HCT116 (cell line): Measurements from ENCODE around the gene BAIAP2. TPM values are rescaled to one million over a fixed set of nuclear protein-coding genes. Genes with fewer than 3 reads are reported as not detected.

Experiments used
- ATAC-seq: fragments of 200-7000 bp; cut with Tn5 transposase; 2 replicates; pipeline ENCODE4 v1.9.1; 2020; ENCODE audit warnings: mild to moderate bottlenecking, moderate library complexity
- BruUV-seq: library from RNA; stranded (reverse); fragments of 400-500 nt; replicated peaks from 2 replicates; lab custom pipeline; 2021; lab: Mats Ljungman, UMichigan
- CTCF ChIA-PET: fragments of 300-600 bp; sonication (Branson Sonifier 250); formaldehyde crosslinking; loops from one replicate; lab custom pipeline; 2021; ENCODE audit warnings: antibody characterized with exemption; lab: Charles Lee
- POLR2A ChIA-PET: fragments of 300-600, 350-600 bp; sonication (Branson Sonifier 250); formaldehyde crosslinking; loops from one replicate; lab custom pipeline; 2021; ENCODE audit warnings: antibody characterized with exemption; lab: Charles Lee
- RAD21 ChIA-PET, 2 experiments: fragments of 300-600 bp; sonication (Branson Sonifier 250); formaldehyde crosslinking; loops; one replicate each; lab custom pipeline; 2023; ENCODE audit warnings: low total read pairs in 2 of 2; ENCODE audit not compliant: uncharacterized antibody in 2 of 2, unreplicated experiment in 2 of 2, low non-redundant PET in 1 of 2; lab: Charles Lee
- DNase-seq: peaks from one replicate; pipeline ENCODE4 v3.0.0-alpha.2; 2010; ENCODE audit warnings: low read depth, low spot score
- H2AFZ ChIP-seq: fragments of 200-600 bp; shearing (Covaris generic), sonication (generic); 2 replicates; pipeline ENCODE4 v1.6.1; 2017; ENCODE audit warnings: low read depth, mixed run types, mixed read lengths, antibody characterized with exemption, low read length; ENCODE audit not compliant: poor library complexity, severe bottlenecking
- H3K27ac ChIP-seq: 2 replicates; pipeline ENCODE4 v1.5.1; 2012; ENCODE audit warnings: low read depth, low read length
- H3K27me3 ChIP-seq: fragments of 200-600 bp; sonication (generic); 2 replicates; pipeline ENCODE4 v1.6.1; 2016; ENCODE audit warnings: mixed run types, low read length, mixed read lengths; ENCODE audit not compliant: insufficient read depth
- H3K36me3 ChIP-seq, 2 experiments: fragments of 200-500 bp in 1 of 2; fragments of 200-600 bp in 1 of 2; sonication (Bioruptor generic) in 1 of 2; sonication (generic) in 1 of 2; 2 replicates each; pipeline versions ENCODE4 v1.5.1 to v1.6.1; 2014 to 2016; ENCODE audit warnings: low read length in 2 of 2, inconsistent platforms in 1 of 2, mixed read lengths in 1 of 2, mixed run types in 1 of 2; ENCODE audit not compliant: insufficient read depth in 2 of 2, control insufficient read depth in 1 of 2
- H3K4me1 ChIP-seq, 2 experiments: fragments of 200-600 bp in 1 of 2; sonication (generic) in 1 of 2; 2 replicates each; pipeline versions ENCODE4 v1.5.1 to v1.6.1; 2012 to 2017; ENCODE audit warnings: low read length in 2 of 2, inconsistent platforms in 1 of 2, mild to moderate bottlenecking in 1 of 2, mixed read lengths in 1 of 2, mixed run types in 1 of 2, moderate library complexity in 1 of 2; ENCODE audit not compliant: insufficient read depth in 2 of 2, control insufficient read depth in 1 of 2
- H3K4me2 ChIP-seq: fragments of 200-600 bp; sonication (generic); 2 replicates; pipeline ENCODE4 v1.6.1; 2017; ENCODE audit warnings: mixed run types, low read length, mixed read lengths
- H3K4me3 ChIP-seq, 2 experiments: fragments of 200-600 bp in 1 of 2; sonication (generic) in 1 of 2; replicated peaks in 1 of 2; 2 replicates each; pipeline ENCODE4 v1.5.1; 2011 to 2016; ENCODE audit warnings: low read length in 2 of 2, control low read depth in 1 of 2, low read depth in 1 of 2, mild to moderate bottlenecking in 1 of 2, mixed read lengths in 1 of 2, mixed run types in 1 of 2
- H3K79me2 ChIP-seq: fragments of 200-600 bp; sonication (generic); 2 replicates; pipeline ENCODE4 v1.6.1; 2017; ENCODE audit warnings: mild to moderate bottlenecking, mixed run types, low read length, moderate library complexity, mixed read lengths; ENCODE audit not compliant: insufficient read depth
- H3K9ac ChIP-seq: fragments of 200-600 bp; sonication (generic); 2 replicates; pipeline ENCODE4 v1.6.1; 2016; ENCODE audit warnings: low read length, mixed read lengths
- H3K9me2 ChIP-seq: fragments of 200-600 bp; sonication (generic), shearing (Covaris generic); 2 replicates; pipeline ENCODE4 v1.6.1; 2017; ENCODE audit warnings: mixed run types, mild to moderate bottlenecking, moderate library complexity; ENCODE audit not compliant: insufficient read depth
- H3K9me3 ChIP-seq, 2 experiments: fragments of 200-500 bp in 1 of 2; fragments of 200-600 bp in 1 of 2; sonication (Bioruptor generic) in 1 of 2; sonication (generic) in 1 of 2; 2 replicates each; pipeline ENCODE4 v1.6.1; 2014 to 2017; ENCODE audit warnings: low read length in 2 of 2, mixed read lengths in 2 of 2, inconsistent platforms in 1 of 2, low read depth in 1 of 2, mild to moderate bottlenecking in 1 of 2, mixed run types in 1 of 2, moderate library complexity in 1 of 2; ENCODE audit not compliant: control insufficient read depth in 1 of 2, insufficient read depth in 1 of 2
- H4K20me1 ChIP-seq: fragments of 200-600 bp; sonication (generic), shearing (Covaris generic); 2 replicates; pipeline ENCODE4 v1.6.1; 2017; ENCODE audit warnings: mixed run types, mild to moderate bottlenecking, moderate library complexity; ENCODE audit not compliant: insufficient read depth
- ATF3 ChIP-seq: IDR thresholded peaks from 2 replicates; pipeline ENCODE4 v1.6.1; 2012
- CEBPB ChIP-seq: IDR thresholded peaks from 2 replicates; pipeline ENCODE4 v1.6.1; 2012; ENCODE audit warnings: low read depth
- CTCF ChIP-seq, 3 experiments: fragments of 200-600 bp in 1 of 3; sonication (generic) in 1 of 3; IDR thresholded peaks in 2 of 3; conservative IDR thresholded peaks in 1 of 3; 2 replicates each; pipeline ENCODE4 v1.5.1; 2012 to 2017; ENCODE audit warnings: low read depth in 2 of 3, low read length in 2 of 3, antibody characterized with exemption in 1 of 3, borderline replicate concordance in 1 of 3, control low read depth in 1 of 3, mild to moderate bottlenecking in 1 of 3, mixed read lengths in 1 of 3, mixed run types in 1 of 3, moderate library complexity in 1 of 3; ENCODE audit not compliant: insufficient read depth in 1 of 3
- EZH2phosphoT487 ChIP-seq: fragments of 200-600 bp; IDR thresholded peaks from 2 replicates; pipeline ENCODE4 v1.6.1; 2018; ENCODE audit warnings: antibody characterized with exemption, borderline replicate concordance
- FOSL1 ChIP-seq: IDR thresholded peaks from 2 replicates; pipeline ENCODE4 v1.6.1; 2012; ENCODE audit warnings: low read depth
- JUND ChIP-seq: IDR thresholded peaks from 2 replicates; pipeline ENCODE4 v1.6.1; 2012
- POLR2A ChIP-seq: IDR thresholded peaks from 2 replicates; pipeline ENCODE4 v1.7.0; 2011; ENCODE audit warnings: borderline replicate concordance; ENCODE audit not compliant: insufficient read depth, insufficient read length; ENCODE audit errors: extremely low read depth
- POLR2AphosphoS5 ChIP-seq: IDR thresholded peaks from 2 replicates; pipeline ENCODE4 v1.6.1; 2011; ENCODE audit warnings: mild to moderate bottlenecking, low read depth, low read length, moderate library complexity
- RAD21 ChIP-seq: IDR thresholded peaks from 2 replicates; pipeline ENCODE4 v1.6.1; 2012; ENCODE audit warnings: low read depth, mild to moderate bottlenecking
- SIN3A ChIP-seq: IDR thresholded peaks from 2 replicates; pipeline ENCODE4 v1.6.1; 2012; ENCODE audit warnings: low read depth
- SP1 ChIP-seq: IDR thresholded peaks from 2 replicates; pipeline ENCODE4 v1.6.1; 2012; ENCODE audit warnings: low read depth
- SRF ChIP-seq: IDR thresholded peaks from 2 replicates; pipeline ENCODE4 v1.6.1; 2012; ENCODE audit warnings: low read depth
- YY1 ChIP-seq: IDR thresholded peaks from 2 replicates; pipeline ENCODE4 v1.6.1; 2011; ENCODE audit warnings: low read length, low read depth, moderate library complexity, mild to moderate bottlenecking; ENCODE audit not compliant: insufficient replicate concordance; ENCODE audit errors: extremely low read depth
- ZBTB33 ChIP-seq: IDR thresholded peaks from 2 replicates; pipeline ENCODE4 v1.6.1; 2011; ENCODE audit warnings: mild to moderate bottlenecking, low read length, moderate library complexity; ENCODE audit not compliant: insufficient replicate concordance; ENCODE audit errors: extremely low read depth
- ZFX ChIP-seq: fragments of 450-650 bp; IDR thresholded peaks from 2 replicates; pipeline ENCODE4 v1.6.1; 2017
- intact Hi-C: fragments of 100-400 bp; cut with micrococcal nuclease; formaldehyde crosslinking; loops from 2 replicates; pipeline ENCODE4 v1.10.0; 2022
- total RNA-seq: library from RNA; stranded (reverse); gene quantifications from one replicate; pipeline ENCODE4 v1.2.1, GENCODE V29; 2021; ENCODE audit not compliant: unreplicated experiment

The BAIAP2 gene
- total RNA-seq, 1 experiment from 2014 or later, result 105 TPM

- TF ChIP-seq ZBTB33 (no peak), CEBPB (no peak), ZFX (no peak)
Observed at GRCh38 chr17:81119223-81120148, 84.5 kb downstream of the BAIAP2 start (continued).

- intact Hi-C loops, result no loop called here
- no peak for TF ChIP-seq YY1
- no peak for TF ChIP-seq SIN3A
- TF ChIP-seq JUND, result no peak
- TF ChIP-seq ATF3, result no peak
- no peak for TF ChIP-seq SRF
- no peak for TF ChIP-seq FOSL1
- TF ChIP-seq RAD21, result no peak
- TF ChIP-seq EZH2phosphoT487, result no peak
- no peak for TF ChIP-seq SP1
- no peak for TF ChIP-seq POLR2AphosphoS5
- TF ChIP-seq POLR2A, result no peak
- TF ChIP-seq CTCF (IDR thresholded peaks at IDR 0.05 in 2 of 3, conservative IDR thresholded peaks at IDR 0.05 in 1 of 3; ENCODE audit: borderline replicate concordance in 1 of 3, insufficient read depth in 1 of 3, low read depth in 2 of 3, low read length in 2 of 3), result no peak
- Histone ChIP-seq H3K9me2 (no peaks in the 10 kb centered on the region), H3K27ac (peak overlapping the region; percentile 33; the same call in 1 of the 2 replicates), H3K79me2 (peaks cover 13% of the 10 kb centered on the region; the same call in 1 of the 2 replicates), H2AFZ (no peak overlapping the region), H3K9me3 (no peaks in the 10 kb centered on the region), H3K36me3 (peaks cover 0 to 5% of the 10 kb centered on the region in 2 experiments; a peak in 1 of 4 replicates), H3K4me1 (peaks cover 10 to 31% of the 10 kb centered on the region in 2 experiments), H3K4me2 (peak overlapping the region; percentile 100), H3K27me3 (no peaks in the 10 kb centered on the region), H3K9ac (peak overlapping the region; percentile 98; the same call in 1 of the 2 replicates), H3K4me3 (peak overlapping the region in 1 of 2 experiments; percentile 93; a peak in 2 of 4 replicates), H4K20me1 (no peaks in the 10 kb centered on the region)
- ChIA-PET RAD21 (no interaction called here), POLR2A (interaction anchor here (0.9 kb wide), 1 partner anchor 22 kb away, joined by 3 read pairs; no protein-coding TSS in a partner anchor), CTCF (interaction anchor here (0.6 to 0.9 kb wide), 2 partner anchors 23 to 365 kb away, joined by 3 read pairs; no protein-coding TSS in a partner anchor)
- TSS peak; percentile 72 for BruUV-seq
- ATAC-seq (no peak), DNase-seq (no peak)
Observed at GRCh38 chr17:81120149-81120484, 85.2 kb downstream of the BAIAP2 start.
